ENCODE measurements around the gene CACNA1G.

Gene CACNA1G

GRCh38 chr17:50598487-50598886 is 38.0 kb downstream of the CACNA1G start:
- no peak for DNase-seq (ENCODE audit: extremely low read depth, low read depth)
- TF ChIP-seq CTCF (IDR thresholded peaks at IDR 0.05; ENCODE audit: low read depth, low read length): no peak

DNA sequence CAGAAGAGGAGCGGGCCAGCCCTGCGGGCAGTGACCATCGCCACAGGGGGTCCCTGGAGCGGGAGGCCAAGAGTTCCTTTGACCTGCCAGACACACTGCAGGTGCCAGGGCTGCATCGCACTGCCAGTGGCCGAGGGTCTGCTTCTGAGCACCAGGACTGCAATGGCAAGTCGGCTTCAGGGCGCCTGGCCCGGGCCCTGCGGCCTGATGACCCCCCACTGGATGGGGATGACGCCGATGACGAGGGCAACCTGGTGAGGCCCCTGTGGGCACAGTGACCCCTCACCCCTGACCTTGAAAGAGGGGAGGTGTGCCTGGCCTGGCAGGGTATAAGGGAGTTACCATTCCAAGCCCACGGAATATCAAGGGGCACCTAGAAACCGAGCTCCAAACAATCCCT is 39.1 kb downstream of the CACNA1G start:
- TF ChIP-seq CTCF (IDR thresholded peaks at IDR 0.05; ENCODE audit: low read depth, low read length): no peak
- no peak for DNase-seq (ENCODE audit: extremely low read depth, low read depth)

GRCh38 chr17:50601823-50602375 is 41.4 kb downstream of the CACNA1G start:
- no peak for TF ChIP-seq CTCF (IDR thresholded peaks at IDR 0.05; ENCODE audit: low read depth, low read length)
- no peak for DNase-seq (ENCODE audit: extremely low read depth, low read depth)

- DNase-seq (ENCODE audit: extremely low read depth, low read depth): no peak
- no peak for TF ChIP-seq CTCF (IDR thresholded peaks at IDR 0.05; ENCODE audit: low read depth, low read length)
These were observed 42.3 kb downstream of the CACNA1G start for GRCh38 chr17:50602836-50603235.

- DNase-seq (ENCODE audit: extremely low read depth, low read depth): no peak
- no peak for TF ChIP-seq CTCF (IDR thresholded peaks at IDR 0.05; ENCODE audit: low read depth, low read length)
These were observed 42.8 kb downstream of the CACNA1G start for GRCh38 chr17:50603340-50603739.

GRCh38 chr17:50604513-50604912 is 44.0 kb downstream of the CACNA1G start:
- peak; percentile 24 for DNase-seq (ENCODE audit: extremely low read depth, low read depth)
- TF ChIP-seq CTCF (IDR thresholded peaks at IDR 0.05; ENCODE audit: low read depth, low read length): no peak

DNA sequence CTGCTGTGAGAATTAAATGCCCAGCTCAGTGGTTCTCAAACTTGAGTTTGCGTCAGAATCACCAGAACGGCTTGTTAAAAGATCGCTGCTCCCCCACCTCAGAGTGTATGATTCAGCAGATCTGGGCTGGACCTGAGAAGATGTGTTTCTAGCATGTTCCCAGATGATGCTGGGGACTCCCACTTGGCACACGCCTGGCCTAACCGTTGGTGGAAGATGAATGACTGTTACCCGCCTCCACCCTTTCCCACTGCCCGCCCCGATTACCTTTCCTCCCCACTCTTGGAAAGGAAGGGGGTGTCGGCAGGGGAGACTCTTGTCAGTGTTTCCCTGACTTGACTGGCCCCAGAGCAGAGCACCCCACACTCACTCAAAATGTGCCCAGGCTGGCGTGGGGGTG is 44.9 kb downstream of the CACNA1G start:
- TF ChIP-seq CTCF (IDR thresholded peaks at IDR 0.05; ENCODE audit: low read depth, low read length): no peak
- DNase-seq (ENCODE audit: extremely low read depth, low read depth): no peak

Data from AG09319 (cell line).